ENCODE results near the gene SPDL1.

GRCh38 chr5:169626779-169627178 lies 43.2 kb downstream of the SPDL1 start:
- no peak for TF ChIP-seq CTCF (IDR thresholded peaks at IDR 0.05)
- TF ChIP-seq POLR2AphosphoS5 (IDR thresholded peaks at IDR 0.05; ENCODE audit: insufficient read depth in 1 of 2, low read depth in 1 of 2) = no peak
